Thoracic aorta (tissue), 2 donors: ENCODE results near the gene ECD. TPM values are rescaled to one million over a fixed set of nuclear protein-coding genes. Genes with fewer than 3 reads are reported as not detected.

ENCODE experiments used
- ATAC-seq: fragments of 150-250 bp; one replicate; pipeline ENCODE4 v1.8.0; 2017; ENCODE audit warnings: low read depth; ENCODE audit not compliant: insufficient number of reproducible peaks, low FRiP score
- DNase-seq: peaks from one replicate; pipeline ENCODE4 v3.0.0-alpha.2; 2020; ENCODE audit warnings: low spot score
- H3K27ac ChIP-seq, 2 donors: fragments of 200-600 bp; sonication (generic); 1 replicate in 1 of 2; 2 replicates in 1 of 2; pipeline ENCODE4 v1.5.1; 2016; ENCODE audit warnings: mild to moderate bottlenecking in 2 of 2, moderate library complexity in 2 of 2
- H3K27me3 ChIP-seq: fragments of 200-600 bp; sonication (generic); replicated peaks from 2 replicates; pipeline ENCODE4 v1.6.0; 2016; ENCODE audit warnings: mild to moderate bottlenecking; ENCODE audit not compliant: insufficient read depth
- H3K36me3 ChIP-seq: fragments of 200-600 bp; sonication (generic); one replicate; pipeline ENCODE4 v1.5.1; 2016
- H3K4me1 ChIP-seq, 2 donors: fragments of 200-600 bp; sonication (generic); 1 replicate in 1 of 2; 2 replicates in 1 of 2; pipeline versions ENCODE4 v1.5.1 to v1.6.0; 2016; ENCODE audit warnings: low read depth in 2 of 2, mild to moderate bottlenecking in 1 of 2; ENCODE audit not compliant: control insufficient read depth in 1 of 2
- H3K4me3 ChIP-seq: fragments of 200-600 bp; sonication (generic); 2 replicates; pipeline ENCODE4 v1.5.1; 2016; ENCODE audit warnings: mild to moderate bottlenecking
- H3K9me3 ChIP-seq: fragments of 200-600 bp; sonication (generic); 2 replicates; pipeline ENCODE4 v1.5.1; 2016
- total RNA-seq, 2 donors: library from RNA; depleted of rRNA; stranded (reverse); fragments of >200 nt; gene quantifications; one replicate each; pipeline versions ENCODE4 v1.1.0 to v1.2.3, GENCODE V29; 2016
- TF ChIP-seq, protein P1 (sequence below): fragments of 200-600 bp; sonication (generic); IDR thresholded peaks from one replicate; pipeline ENCODE4 v1.5.1; 2019; ENCODE audit warnings: antibody characterized with exemption

ECD gene
- total RNA-seq, 2 donors from 2014 or later = 34.8 to 39.2 TPM

DNA sequence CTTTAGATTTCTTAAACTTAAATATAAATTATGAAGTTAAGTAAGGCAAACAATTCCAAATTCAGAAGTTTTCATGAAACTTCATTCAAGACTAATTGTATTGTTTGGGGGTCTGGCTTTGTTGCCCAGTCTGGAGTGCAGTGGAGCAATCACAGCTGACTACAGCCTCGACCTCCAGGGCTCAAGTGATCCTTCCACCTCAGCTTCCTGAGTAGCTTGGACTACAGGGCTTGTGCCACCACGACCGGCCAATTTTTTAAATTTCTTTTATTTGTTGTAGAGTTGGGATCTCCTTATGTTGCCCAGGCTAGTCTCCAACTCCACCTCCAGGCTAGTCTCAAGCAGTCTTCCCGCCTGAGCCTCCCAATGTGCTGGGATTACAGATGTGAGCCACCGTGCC lies 83.6 kb downstream of the ECD start:
- ATAC-seq = no peak
- H3K4me1 ChIP-seq = peaks cover 8 to 24% of the 10 kb centered on the region in 2 donors
- no peaks in the 10 kb centered on the region for H3K36me3 ChIP-seq
- no peak overlapping the region for H3K4me3 ChIP-seq
- H3K27me3 ChIP-seq = no peaks in the 10 kb centered on the region
- no peaks in the 10 kb centered on the region for H3K9me3 ChIP-seq
- TF ChIP-seq, protein P1, sequence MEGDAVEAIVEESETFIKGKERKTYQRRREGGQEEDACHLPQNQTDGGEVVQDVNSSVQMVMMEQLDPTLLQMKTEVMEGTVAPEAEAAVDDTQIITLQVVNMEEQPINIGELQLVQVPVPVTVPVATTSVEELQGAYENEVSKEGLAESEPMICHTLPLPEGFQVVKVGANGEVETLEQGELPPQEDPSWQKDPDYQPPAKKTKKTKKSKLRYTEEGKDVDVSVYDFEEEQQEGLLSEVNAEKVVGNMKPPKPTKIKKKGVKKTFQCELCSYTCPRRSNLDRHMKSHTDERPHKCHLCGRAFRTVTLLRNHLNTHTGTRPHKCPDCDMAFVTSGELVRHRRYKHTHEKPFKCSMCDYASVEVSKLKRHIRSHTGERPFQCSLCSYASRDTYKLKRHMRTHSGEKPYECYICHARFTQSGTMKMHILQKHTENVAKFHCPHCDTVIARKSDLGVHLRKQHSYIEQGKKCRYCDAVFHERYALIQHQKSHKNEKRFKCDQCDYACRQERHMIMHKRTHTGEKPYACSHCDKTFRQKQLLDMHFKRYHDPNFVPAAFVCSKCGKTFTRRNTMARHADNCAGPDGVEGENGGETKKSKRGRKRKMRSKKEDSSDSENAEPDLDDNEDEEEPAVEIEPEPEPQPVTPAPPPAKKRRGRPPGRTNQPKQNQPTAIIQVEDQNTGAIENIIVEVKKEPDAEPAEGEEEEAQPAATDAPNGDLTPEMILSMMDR = no peak
- peak overlapping the region in 1 of 2 donors; percentile 5 for H3K27ac ChIP-seq
- no peak for DNase-seq

Other genes starting within 250 kb of the ECD start
- gene PLA2G12B, start 213.2 kb downstream of the ECD start, total RNA-seq = not detected
- 10 to 100 TPM; 24.4 to 37.0 TPM for gene P4HA1, start 71.1 kb downstream of the ECD start, total RNA-seq
- gene NUDT13, start 57.6 kb downstream of the ECD start, total RNA-seq = under 1 TPM; 0.56 to 0.68 TPM
- gene FAM149B1, start 111 bp upstream of the ECD start, total RNA-seq = 10 to 100 TPM in 1 of 2 donors, 1 to 10 TPM in 1; 9.0 to 13.1 TPM
- gene DNAJC9, start 79.2 kb upstream of the ECD start, total RNA-seq = 10 to 100 TPM; 13.9 to 17.8 TPM
- 10 to 100 TPM; 29.3 to 41.2 TPM for gene MRPS16, start 84.6 kb upstream of the ECD start, total RNA-seq
- gene CFAP70, start 190.9 kb upstream of the ECD start, total RNA-seq = 1 to 10 TPM; 1.9 to 3.4 TPM
- 100 to 1,000 TPM; 107 to 120 TPM for gene ANXA7, start 246.1 kb upstream of the ECD start, total RNA-seq